COLO829 (cell line): Measurements from ENCODE around the gene DNAI2.
A peak's percentile ranks its signal among the peaks of the same experiment; 100 is the strongest.
"Not testable (repeated sequence)": the region's sequence is repeated elsewhere in the genome, so short reads cannot be mapped to it uniquely, and the experiment has no call there.

Experiments
- DNase-seq: peaks from one replicate; pipeline ENCODE4 v3.0.0; 2012; ENCODE audit warnings: low spot score

Gene DNAI2

DNA sequence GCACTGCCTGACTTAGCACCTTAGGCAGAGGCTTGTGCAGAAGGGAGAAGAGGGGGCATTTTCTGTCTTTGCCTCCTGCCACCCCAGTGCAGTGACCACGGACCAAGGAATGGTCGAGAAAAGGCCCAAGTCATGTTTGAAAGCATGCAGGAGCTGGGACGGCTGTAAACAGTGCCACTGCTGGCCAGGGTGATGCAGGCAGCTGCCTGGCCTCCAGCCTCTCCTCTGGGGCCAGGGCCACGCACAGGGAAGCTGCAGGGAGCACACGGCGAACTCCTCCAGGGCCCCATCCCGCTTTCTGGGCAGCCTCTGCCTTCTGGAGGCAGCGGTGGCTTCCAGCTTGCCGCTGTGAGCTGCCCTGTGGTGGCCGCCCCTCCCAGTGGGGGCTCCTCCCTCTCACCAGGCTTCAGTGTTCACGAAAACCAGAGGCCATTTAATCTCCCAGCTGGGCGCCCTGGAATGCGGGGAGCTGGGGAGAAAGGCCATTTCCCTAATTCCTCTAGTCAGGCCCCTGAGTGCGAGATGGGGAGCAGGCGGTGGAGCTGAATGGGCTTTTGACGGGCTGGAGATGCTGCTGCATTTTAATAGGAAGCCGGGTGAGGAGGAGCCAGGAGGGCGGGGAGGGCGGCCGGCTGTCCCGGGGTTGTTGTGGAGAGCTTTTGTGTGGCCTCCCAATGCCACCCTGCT, 28.7 kb upstream of the DNAI2 start:
- DNase-seq: no peak

- no peak for DNase-seq
Measured at GRCh38 chr17:74245871-74246270, 28.2 kb upstream of the DNAI2 start.

DNA sequence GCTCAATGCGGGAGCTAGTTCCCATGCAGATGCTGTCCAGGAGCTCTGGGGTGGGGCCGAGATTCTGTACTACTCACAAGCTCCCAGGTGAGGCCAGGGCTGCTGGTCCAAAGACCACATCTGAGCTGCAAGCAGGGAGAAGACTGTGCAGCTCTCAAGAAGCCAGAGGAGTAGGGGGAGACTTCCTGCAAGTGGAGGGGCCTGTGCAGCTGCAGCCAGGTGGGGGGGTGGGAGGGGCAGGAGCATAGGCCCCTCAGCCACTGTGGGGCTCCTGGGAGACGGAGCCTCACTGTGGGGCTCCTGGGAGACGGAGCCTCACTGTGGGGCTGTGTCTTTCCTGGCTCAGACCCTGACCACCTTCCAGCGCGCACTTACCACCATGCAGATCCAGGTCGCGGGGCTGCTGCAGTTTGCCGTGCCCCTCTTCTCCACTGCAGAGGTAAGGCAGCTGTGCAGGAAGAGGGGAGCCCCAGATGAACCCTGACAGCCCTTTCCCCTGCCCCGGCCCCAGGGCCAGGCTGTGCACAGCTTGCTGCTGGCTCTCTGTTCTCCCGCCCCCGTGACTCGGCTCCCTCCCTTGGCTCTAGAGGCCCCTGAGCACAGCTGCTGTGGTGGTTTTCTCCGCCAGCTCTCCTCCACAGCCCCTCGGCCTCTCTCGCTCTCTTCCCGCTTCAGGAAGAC, 24.3 kb upstream of the DNAI2 start:
- no peak for DNase-seq

DNA sequence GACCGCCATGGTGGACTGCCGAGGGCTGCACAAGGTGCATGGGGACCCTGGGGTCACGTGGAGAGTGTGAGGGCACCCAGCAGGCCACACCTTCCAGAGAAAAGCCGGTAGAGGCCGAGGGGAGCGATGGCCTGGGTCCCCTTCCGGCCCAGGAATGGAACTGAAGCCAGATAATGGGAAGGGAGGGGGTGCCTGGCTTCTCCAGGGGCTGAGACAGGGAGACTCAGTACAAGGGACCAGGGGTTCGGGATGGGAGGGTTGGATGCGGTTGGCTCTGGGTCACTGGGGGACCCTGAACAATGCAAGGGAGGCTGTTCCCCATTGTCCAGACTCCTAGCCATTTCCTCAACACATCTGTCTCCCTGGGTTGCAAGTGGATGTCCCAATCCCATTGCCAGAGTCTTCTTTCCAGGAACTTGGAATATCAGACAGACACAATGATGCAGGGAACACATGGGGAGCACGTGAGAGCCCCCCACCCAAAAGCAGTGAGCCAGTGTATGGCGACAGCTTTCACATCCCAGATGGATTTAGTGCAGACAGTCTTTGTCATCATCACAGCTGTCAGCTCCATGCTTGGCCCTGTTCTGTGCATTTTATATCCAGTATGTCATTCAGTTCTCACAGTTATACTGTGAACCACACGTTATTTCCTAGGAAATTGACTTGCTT, 23.6 kb upstream of the DNAI2 start:
- DNase-seq: no peak

- no peak for DNase-seq
Measured at GRCh38 chr17:74251051-74251450, 23.0 kb upstream of the DNAI2 start.

DNA sequence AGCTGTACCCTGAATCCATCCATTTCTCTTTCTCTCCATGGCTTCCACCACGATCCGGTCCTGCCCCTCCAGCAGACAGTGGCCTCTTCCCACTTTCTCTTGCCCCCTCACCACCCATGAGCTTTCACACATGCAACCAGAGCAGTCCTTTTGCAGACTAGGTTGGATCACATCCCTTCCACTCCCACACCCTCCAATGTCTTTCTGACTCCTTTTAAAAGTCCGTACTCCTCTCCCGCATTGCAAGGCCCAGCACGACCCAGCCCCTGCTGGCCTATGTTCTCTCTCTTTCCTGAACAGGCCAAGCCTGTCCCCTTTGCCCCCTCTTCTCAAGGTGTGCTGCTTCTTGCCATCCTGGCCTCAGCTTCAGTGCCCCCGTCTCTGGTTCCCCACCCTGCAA, 22.5 kb upstream of the DNAI2 start:
- DNase-seq: no peak

DNA sequence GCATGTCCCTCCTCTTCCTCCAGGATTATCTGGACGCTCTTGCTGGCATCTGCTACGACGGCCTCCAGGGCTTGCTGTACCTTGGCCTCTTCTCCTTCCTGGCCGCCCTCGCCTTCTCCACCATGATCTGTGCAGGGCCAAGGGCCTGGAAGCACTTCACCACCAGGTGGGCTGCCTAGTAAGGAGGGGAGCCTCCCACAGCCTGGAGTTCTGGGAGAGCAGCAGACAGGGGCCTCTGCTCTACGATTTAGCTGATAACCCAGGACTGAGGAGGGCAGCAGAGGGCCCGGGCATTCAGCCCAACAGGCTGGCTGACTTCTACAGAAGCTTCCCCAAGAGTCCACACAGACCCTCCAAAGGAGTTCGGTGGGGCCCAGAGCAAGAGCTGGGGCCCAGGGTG, 21.8 kb upstream of the DNAI2 start:
- DNase-seq: no peak

GRCh38 chr17:74253036-74253435, 21.0 kb upstream of the DNAI2 start:
- no peak for DNase-seq

DNA sequence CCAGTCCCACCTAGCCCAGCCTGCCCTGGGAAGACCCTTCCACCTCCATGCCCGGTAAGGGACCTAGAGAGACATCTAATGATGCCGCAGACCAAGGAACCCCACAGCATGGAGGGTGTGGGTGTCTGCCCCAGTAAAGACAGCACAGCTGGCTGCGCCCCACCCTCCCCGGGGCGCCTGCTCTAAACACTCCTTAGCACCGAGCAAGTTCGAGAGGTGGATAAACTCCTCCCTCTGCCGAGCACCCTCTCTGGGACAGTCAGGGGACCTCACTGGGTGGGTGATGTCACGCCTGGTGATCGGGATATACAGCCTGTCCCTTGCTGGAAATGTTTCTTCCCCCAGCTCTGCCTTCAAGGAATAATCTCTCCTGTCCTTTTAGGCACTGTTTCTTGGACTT, 16.7 kb upstream of the DNAI2 start:
- DNase-seq: no peak

DNA sequence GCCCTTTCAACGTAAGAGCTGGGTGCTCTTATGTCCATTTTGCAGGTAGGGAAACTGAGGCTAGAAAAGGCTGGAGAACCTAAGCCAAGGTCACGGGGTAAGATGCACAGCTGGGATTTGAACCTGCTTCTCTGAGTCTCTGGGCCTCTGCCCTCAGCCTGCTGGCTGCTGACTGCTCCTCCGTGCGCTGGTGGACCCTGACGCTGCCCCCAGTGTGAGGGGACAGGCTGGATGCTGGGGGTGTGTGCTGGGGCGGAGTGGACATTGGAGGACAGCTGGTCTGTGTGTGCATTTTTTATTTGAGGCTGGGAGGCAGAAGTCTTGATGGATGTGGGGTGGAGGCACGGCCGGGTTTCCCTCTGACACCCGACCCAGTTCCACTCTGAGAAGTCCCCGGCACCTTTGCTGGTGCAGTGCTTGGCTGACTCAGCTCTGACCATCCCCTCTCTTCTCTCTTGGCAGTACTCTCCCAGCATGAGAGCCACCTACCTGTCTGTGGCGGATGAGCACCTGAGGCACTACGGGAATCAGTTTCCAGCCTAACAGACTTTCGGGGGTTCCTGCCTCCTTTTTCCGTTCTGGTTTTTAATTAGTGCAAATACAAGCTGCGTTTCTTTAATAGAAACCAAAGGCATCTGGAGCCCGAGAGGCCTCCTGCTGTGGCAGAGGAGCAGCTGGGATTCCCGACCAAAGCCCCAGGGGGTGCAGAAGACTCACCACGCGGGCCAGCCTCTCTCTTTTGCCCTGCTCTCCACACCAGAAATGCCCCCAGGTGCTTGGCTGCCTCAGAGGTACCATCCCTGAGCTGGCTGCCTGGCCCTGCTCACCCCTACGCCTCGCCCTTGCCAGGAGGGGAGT, 14.1 kb upstream of the DNAI2 start:
- DNase-seq: no peak

- no peak for DNase-seq
Measured at GRCh38 chr17:74260525-74260850, 13.5 kb upstream of the DNAI2 start.

DNA sequence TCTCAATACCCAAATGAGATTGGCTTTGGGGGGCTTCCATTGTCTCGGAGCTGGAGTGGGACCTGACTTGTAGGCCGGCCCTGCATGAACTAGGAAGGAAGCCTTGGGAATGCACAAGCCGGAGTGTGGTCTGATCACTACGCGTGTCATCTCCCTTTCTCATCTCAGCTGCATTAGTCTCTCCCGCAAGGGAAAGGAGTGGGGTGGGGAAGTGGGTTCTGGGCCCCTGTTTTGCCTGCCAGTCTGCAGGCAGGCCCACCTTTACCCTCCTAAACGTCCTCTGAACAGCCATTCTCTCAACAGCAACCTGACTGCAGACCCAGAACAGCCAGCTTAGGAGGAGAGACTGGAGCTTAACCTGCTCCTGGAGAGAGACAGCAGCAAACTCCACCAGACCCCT, 11.4 kb upstream of the DNAI2 start:
- no peak for DNase-seq

- DNase-seq: not testable (repeated sequence)
Measured at GRCh38 chr17:74267054-74267453, 7.0 kb upstream of the DNAI2 start.

GRCh38 chr17:74267579-74267978, 6.5 kb upstream of the DNAI2 start:
- no peak for DNase-seq

- DNase-seq: no peak
Measured at GRCh38 chr17:74267987-74268499, 6.0 kb upstream of the DNAI2 start.

- no peak for DNase-seq
Measured at GRCh38 chr17:74268558-74268957, 5.5 kb upstream of the DNAI2 start.

GRCh38 chr17:74270333-74270732, 3.7 kb upstream of the DNAI2 start:
- DNase-seq: no peak

DNA sequence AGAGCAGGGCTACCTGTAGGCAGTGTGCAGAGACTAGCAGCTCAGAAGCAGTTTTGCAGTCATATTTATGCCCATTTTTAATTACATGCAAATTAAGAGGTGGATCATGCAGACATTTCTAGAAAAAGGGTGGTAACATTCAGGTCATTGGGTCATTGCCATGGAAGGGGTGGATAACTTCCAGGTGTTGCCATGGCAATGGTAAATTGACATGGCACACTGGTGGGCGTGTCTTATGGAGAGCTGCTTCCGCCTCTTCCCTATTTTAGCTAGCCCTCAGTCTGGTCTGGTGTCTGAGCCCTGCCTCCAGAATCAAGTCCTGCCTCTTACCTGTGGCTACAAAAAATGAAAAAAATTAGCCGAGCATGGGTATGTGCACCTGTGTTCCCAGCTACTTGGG, 2.8 kb upstream of the DNAI2 start:
- DNase-seq: no peak

GRCh38 chr17:74271901-74272561, 2.0 kb upstream of the DNAI2 start:
- peak; percentile 74 for DNase-seq

- no peak for DNase-seq
Measured at GRCh38 chr17:74272731-74273201, 1.3 kb upstream of the DNAI2 start.

GRCh38 chr17:74274709-74275340, 791 bp downstream of the DNAI2 start:
- DNase-seq: no peak
